Measurements from ENCODE around the gene LRRK1. TPM values are rescaled to one million over a fixed set of nuclear protein-coding genes. Genes with fewer than 3 reads are reported as not detected.

The LRRK1 gene
- total and polyA plus RNA-seq, 4 donors, result 5.0 to 5.3 (median 5.2) TPM

DNA sequence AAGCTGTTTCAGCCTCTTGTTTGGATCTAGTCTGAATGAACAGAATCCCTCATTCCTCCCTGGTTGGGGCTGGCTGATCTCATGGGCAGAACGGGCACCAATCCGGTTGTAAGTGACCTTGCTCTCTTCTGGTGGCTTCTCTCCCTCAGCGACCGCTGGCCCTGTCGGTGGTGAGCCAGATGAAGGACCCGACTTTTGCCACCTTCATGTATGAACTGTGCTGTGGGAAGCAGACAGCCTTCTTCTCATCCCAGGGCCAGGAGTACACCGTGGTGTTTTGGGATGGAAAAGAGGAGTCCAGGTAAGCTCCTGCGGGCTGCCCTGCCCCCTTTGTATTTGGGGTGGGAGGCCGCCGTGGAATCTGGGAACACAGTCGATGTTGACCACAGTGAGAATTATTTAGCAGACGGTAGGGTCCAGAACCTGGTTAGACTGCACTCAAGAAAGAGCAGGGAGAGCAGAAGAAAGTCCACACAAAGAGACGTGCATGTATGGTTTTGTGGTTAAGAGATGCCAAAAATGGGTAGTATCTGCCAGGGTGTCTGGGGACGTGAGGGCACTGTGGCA lies 138.8 kb downstream of the LRRK1 start:
- no peak for DNase-seq (ENCODE audit: low read depth in 4 of 6, low spot score in 6 of 6)
- H3K4me1 ChIP-seq (ENCODE audit: control insufficient read depth, insufficient read depth, low read length), result peaks cover 24% of the 10 kb centered on the region
- H3K4me3 ChIP-seq (ENCODE audit: low read depth, low read length), result no peak overlapping the region
- H3K27me3 ChIP-seq (ENCODE audit: control insufficient read depth, insufficient read depth, low read length), result no peaks in the 10 kb centered on the region
- no peaks in the 10 kb centered on the region for H3K9me3 ChIP-seq (ENCODE audit: control insufficient read depth, insufficient read depth, low read length)
- peaks cover 15% of the 10 kb centered on the region for H3K36me3 ChIP-seq (ENCODE audit: control insufficient read depth, insufficient read depth, low read length)
- H3K27ac ChIP-seq (ENCODE audit: low read depth, low read length), result no peak overlapping the region
- WGBS (ENCODE audit: insufficient coverage), result 92% methylated on average over 14 of the region's 14 CpGs

DNA sequence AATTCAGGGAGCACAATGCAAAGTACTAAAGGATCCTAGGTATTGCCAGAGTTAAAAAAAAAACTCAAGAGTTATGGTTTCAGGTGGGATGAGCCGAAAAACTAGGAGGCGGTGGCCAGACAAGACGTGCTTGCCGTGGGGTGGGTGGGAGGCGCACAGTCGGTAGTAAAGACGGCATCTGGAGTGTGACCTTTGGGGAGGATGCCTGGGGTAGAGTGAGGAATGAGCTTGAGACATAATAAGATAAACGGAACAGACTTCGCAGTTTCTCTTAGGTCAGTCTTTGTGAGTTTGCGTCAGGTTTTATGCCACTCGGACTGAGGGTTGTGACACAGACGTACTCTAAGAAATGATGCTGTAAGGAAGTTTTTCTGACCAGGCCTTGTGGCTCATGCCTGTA lies 139.6 kb downstream of the LRRK1 start:
- no peaks in the 10 kb centered on the region for H3K9me3 ChIP-seq (ENCODE audit: control insufficient read depth, insufficient read depth, low read length)
- no peak overlapping the region for H3K4me3 ChIP-seq (ENCODE audit: low read depth, low read length)
- H3K27ac ChIP-seq (ENCODE audit: low read depth, low read length), result no peak overlapping the region
- peaks cover 32% of the 10 kb centered on the region for H3K4me1 ChIP-seq (ENCODE audit: control insufficient read depth, insufficient read depth, low read length)
- peaks cover 10% of the 10 kb centered on the region for H3K36me3 ChIP-seq (ENCODE audit: control insufficient read depth, insufficient read depth, low read length)
- WGBS (ENCODE audit: insufficient coverage), result 90% methylated on average over 12 of the region's 12 CpGs
- H3K27me3 ChIP-seq (ENCODE audit: control insufficient read depth, insufficient read depth, low read length), result no peaks in the 10 kb centered on the region
- DNase-seq (ENCODE audit: low read depth in 4 of 6, low spot score in 6 of 6), result no peak

DNA sequence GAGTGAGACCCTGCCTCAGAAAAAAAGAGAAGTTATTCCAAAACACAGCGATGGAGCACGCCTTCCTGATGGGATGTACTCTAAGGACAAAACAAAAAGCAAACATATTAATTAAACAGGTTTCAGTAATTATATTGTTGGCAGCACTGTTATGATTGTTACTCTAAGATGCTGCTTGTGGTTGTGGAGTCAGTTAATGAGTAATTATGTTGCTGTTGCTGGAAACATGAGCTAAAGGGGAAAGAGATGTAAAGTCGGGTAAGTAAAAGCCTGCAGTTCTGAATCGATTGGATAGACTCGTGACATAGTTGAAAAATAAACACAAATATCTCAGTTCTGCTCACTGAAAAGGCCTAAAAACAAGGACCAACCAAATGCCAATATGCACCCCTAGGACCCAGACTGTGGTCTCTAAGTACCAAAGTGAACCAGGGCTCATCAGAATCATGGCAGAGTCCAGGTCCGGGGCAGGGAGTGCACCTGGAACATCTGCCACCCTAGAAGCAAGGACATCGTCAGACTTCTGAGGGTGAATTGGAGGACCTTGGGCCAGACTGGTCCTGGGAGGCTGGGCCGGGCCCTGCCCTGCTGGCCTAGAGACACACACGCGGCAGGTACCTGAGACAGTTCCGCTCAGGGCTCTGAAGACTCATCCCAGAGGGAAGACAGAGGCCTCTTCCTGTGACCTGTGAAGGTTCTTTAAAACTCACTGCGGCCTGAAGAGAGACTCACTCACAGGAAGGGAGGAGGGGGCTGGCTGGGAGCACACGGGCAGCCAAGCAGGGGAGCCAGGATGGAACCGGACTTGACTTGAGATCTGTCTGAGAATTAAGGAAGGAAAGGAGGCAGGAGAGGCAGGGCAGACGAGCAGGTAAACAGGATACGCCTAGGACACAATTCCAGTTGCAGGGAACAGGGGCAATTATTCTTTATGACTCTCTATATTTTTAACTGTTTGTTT lies 140.5 kb downstream of the LRRK1 start:
- Histone ChIP-seq H3K27ac (ENCODE audit: low read depth, low read length) (no peak overlapping the region), H3K9me3 (ENCODE audit: control insufficient read depth, insufficient read depth, low read length) (no peaks in the 10 kb centered on the region)
- WGBS (ENCODE audit: insufficient coverage), result 92% methylated on average over 8 of the region's 16 CpGs

DNA sequence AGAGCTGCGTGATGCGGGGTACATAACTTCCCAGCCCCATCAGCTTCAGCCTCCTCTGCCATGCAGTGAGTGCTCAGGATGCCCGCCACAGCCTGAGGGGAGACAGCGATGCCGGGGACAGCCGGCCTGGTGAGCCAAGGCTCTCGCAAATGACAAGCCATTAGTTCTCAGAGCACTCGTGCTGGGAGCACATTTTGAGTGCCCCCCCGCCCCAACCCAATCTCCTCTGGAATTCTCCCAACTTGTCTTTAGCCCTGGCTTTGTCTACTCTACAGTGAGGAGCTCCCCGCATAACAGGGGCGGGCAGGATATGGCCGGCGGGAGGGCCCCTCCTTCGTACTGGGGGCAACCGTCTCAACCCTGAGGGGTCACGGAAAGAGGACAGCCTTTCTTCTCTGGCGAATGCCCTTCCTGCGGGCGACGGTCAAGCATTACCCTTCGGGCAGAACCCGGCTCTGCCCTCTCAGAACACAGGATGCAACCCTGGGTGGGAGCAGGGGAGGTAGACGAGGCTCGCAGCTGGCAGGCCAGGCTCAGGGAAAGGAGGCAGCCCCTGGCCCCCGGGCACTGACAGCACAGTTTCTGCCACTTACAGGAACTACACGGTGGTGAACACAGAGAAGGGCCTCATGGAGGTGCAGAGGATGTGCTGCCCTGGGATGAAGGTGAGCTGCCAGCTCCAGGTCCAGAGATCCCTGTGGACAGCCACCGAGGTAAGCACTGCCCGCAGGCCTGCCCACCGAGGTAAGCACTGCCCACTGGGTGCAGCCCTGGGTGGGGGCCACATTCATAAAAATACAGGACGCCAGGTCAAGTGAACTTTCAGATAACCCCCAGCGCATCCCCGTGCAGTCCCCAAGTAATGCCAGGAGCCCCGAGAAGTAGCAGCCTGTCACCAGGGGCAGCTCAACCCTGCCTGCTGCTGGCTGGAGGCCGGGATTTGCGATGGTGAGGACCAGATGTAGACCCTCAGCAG lies 141.7 kb downstream of the LRRK1 start:
- H3K27ac ChIP-seq (ENCODE audit: low read depth, low read length), result no peak overlapping the region
- WGBS (ENCODE audit: insufficient coverage), result 58% methylated on average over 33 of the region's 35 CpGs

More for the DNA sequence above, 140.5 kb downstream of the LRRK1 start:
- Histone ChIP-seq H3K4me1 (ENCODE audit: control insufficient read depth, insufficient read depth, low read length) (peaks cover 41% of the 10 kb centered on the region), H3K27me3 (ENCODE audit: control insufficient read depth, insufficient read depth, low read length) (no peaks in the 10 kb centered on the region), H3K4me3 (ENCODE audit: low read depth, low read length) (no peak overlapping the region), H3K36me3 (ENCODE audit: control insufficient read depth, insufficient read depth, low read length) (peaks cover 13% of the 10 kb centered on the region)
- no peak for DNase-seq (ENCODE audit: low read depth in 4 of 6, low spot score in 6 of 6)

DNA sequence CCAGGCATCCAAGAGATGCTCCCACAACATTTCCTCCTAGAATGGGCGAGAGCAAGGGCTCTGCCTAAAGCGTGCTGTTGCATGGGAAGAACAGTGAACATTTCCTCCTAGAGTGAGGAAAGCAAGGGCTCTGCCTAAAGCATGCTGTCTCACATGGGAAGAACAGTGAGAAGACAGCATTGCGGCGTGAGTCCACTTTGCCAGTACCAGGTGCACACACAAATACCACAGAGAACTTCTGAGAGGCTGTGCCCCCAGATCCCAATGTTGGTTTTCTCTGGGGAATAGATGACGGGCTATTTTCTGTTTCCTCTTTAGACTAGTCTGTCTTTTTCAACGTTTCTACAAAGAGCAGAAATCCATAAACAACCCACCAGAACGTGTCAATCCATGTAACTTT lies 142.9 kb downstream of the LRRK1 start:
- Histone ChIP-seq H3K9me3 (ENCODE audit: control insufficient read depth, insufficient read depth, low read length) (no peaks in the 10 kb centered on the region), H3K4me1 (ENCODE audit: control insufficient read depth, insufficient read depth, low read length) (peaks cover 60% of the 10 kb centered on the region), H3K36me3 (ENCODE audit: control insufficient read depth, insufficient read depth, low read length) (peaks cover 12% of the 10 kb centered on the region), H3K27me3 (ENCODE audit: control insufficient read depth, insufficient read depth, low read length) (no peaks in the 10 kb centered on the region), H3K4me3 (ENCODE audit: low read depth, low read length) (no peak overlapping the region), H3K27ac (ENCODE audit: low read depth, low read length) (no peak overlapping the region)
- WGBS (ENCODE audit: insufficient coverage), result 75% methylated on average over 4 of the region's 7 CpGs
- DNase-seq (ENCODE audit: low read depth in 4 of 6, low spot score in 6 of 6), result no peak

More for the DNA sequence above, 141.7 kb downstream of the LRRK1 start:
- Histone ChIP-seq H3K36me3 (ENCODE audit: control insufficient read depth, insufficient read depth, low read length) (peaks cover 13% of the 10 kb centered on the region), H3K4me1 (ENCODE audit: control insufficient read depth, insufficient read depth, low read length) (peaks cover 53% of the 10 kb centered on the region), H3K9me3 (ENCODE audit: control insufficient read depth, insufficient read depth, low read length) (no peaks in the 10 kb centered on the region), H3K4me3 (ENCODE audit: low read depth, low read length) (no peak overlapping the region), H3K27me3 (ENCODE audit: control insufficient read depth, insufficient read depth, low read length) (no peaks in the 10 kb centered on the region)
- peak in 1 of 6 donors; percentile 49 for DNase-seq (ENCODE audit: low read depth in 4 of 6, low spot score in 6 of 6)

DNA sequence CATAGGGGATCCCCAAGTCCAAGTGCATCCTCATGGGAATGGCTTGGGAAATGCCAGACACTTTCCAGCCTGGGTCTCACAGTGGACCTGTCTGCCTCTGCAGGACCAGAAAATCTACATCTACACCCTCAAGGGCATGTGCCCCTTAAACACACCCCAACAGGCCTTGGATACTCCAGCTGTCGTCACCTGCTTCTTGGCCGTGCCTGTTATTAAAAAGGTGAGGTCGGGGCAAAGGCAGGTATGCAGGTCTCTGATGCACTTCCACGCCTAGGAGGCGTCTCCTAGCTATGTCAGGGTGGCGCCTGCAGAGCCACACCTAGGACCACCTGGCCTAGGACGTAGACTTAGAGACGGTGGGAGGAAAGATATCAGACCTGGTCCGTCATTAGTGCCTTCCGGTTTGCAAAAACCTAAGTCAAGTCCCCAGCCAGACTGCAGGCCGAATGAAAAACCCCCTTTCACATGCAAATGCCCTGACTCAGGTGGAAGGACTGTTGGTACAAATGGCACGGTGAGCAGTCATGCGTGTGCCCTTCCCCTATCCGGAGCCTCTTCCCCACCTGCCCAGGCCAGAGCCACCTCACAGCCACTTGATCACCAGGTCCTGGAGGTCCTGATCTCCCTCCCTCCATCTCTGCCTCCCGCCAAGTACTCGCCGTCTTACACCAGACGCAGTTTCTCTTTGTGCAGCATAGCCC lies 143.5 kb downstream of the LRRK1 start:
- H3K9me3 ChIP-seq (ENCODE audit: control insufficient read depth, insufficient read depth, low read length), result no peaks in the 10 kb centered on the region
- DNase-seq (ENCODE audit: low read depth in 4 of 6, low spot score in 6 of 6), result no peak
- H3K27me3 ChIP-seq (ENCODE audit: control insufficient read depth, insufficient read depth, low read length), result no peaks in the 10 kb centered on the region
- H3K36me3 ChIP-seq (ENCODE audit: control insufficient read depth, insufficient read depth, low read length), result peaks cover 12% of the 10 kb centered on the region
- WGBS (ENCODE audit: insufficient coverage), result 82% methylated on average over 18 of the region's 18 CpGs
- H3K27ac ChIP-seq (ENCODE audit: low read depth, low read length), result peak overlapping the region; percentile 74
- no peak overlapping the region for H3K4me3 ChIP-seq (ENCODE audit: low read depth, low read length)
- peaks cover 66% of the 10 kb centered on the region for H3K4me1 ChIP-seq (ENCODE audit: control insufficient read depth, insufficient read depth, low read length)

DNA sequence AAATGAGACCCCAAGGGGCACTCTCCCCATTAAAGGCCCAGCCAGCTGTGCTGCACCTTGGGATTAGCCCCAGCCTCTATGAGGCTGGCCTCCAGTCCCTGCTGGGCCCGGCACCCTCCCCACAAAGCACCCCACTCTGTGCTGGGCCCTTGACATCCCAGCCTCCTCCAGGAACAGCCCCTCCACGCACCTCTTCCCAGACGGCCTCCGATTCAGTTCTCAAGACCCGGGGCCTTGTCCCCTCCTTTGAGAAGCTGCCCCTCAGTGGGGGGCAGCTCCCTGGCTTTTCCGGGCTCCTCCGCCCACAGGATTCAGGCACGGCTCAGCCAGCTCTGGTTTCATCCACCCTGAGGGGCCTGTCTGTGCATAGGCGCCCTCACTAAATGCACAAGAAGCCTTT lies 144.1 kb downstream of the LRRK1 start:
- Histone ChIP-seq H3K36me3 (ENCODE audit: control insufficient read depth, insufficient read depth, low read length) (peaks cover 12% of the 10 kb centered on the region), H3K27me3 (ENCODE audit: control insufficient read depth, insufficient read depth, low read length) (no peaks in the 10 kb centered on the region), H3K9me3 (ENCODE audit: control insufficient read depth, insufficient read depth, low read length) (no peaks in the 10 kb centered on the region), H3K4me1 (ENCODE audit: control insufficient read depth, insufficient read depth, low read length) (peaks cover 72% of the 10 kb centered on the region), H3K27ac (ENCODE audit: low read depth, low read length) (peak overlapping the region; percentile 74), H3K4me3 (ENCODE audit: low read depth, low read length) (no peak overlapping the region)
- 72% methylated on average over 7 of the region's 9 CpGs for WGBS (ENCODE audit: insufficient coverage)
- DNase-seq (ENCODE audit: low read depth in 4 of 6, low spot score in 6 of 6), result no peak

DNA sequence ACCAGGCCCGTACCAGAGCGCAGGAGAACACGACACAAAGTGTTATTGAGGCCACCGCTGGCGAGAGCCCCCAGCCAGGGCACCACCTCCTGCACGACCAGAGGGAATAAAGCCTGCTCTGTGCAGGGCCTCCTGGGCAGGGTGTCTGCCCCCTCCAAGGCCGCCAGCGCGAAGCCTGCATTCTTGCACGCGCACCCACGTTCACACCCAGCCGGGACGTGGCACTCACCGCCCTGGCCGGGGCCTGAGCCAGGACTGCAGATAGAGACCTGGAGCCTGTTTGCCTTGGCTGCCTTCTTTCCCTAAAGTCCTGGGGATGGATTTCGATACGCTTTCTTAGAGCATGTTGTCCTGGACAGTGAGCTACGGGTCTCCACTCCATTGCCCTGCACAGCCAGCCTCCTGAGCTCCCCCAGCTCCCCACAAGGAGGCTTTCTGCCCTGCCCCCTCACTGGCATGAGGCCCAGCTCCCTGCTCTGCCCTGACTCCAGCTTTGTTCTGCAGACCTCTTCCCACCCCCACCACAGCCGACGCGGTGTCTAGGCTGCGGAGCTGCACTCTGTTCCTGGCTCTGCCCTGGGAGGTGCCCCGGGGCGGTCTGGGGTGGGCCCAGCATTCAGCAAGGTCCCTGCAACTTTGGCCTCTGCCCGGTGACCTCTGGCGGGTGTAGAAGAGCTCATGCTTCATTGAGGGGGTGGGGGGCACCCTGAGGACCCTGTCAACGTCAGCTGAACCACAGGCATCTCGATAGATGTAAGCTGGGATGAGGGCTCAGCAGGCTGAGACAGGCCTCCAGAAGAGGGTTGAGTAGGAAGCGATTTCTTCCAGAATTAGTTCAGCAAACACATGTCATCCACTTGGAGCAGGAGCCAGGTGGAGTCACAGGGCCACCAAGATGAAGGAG lies 145.0 kb downstream of the LRRK1 start:
- WGBS (ENCODE audit: insufficient coverage), result 26% methylated on average over 30 of the region's 30 CpGs
- Histone ChIP-seq H3K4me1 (ENCODE audit: control insufficient read depth, insufficient read depth, low read length) (peaks cover 81% of the 10 kb centered on the region), H3K27me3 (ENCODE audit: control insufficient read depth, insufficient read depth, low read length) (no peaks in the 10 kb centered on the region), H3K4me3 (ENCODE audit: low read depth, low read length) (no peak overlapping the region), H3K36me3 (ENCODE audit: control insufficient read depth, insufficient read depth, low read length) (peaks cover 12% of the 10 kb centered on the region), H3K27ac (ENCODE audit: low read depth, low read length) (peak overlapping the region; percentile 74), H3K9me3 (ENCODE audit: control insufficient read depth, insufficient read depth, low read length) (no peaks in the 10 kb centered on the region)
- DNase-seq (ENCODE audit: low read depth in 4 of 6, low spot score in 6 of 6), result peak in 3 of 6 donors; percentile 40 to 84 (median 76)
